ENCODE measurements around the gene CCDC9.

CCDC9 gene

GRCh38 chr19:47316513-47316912 is 60.2 kb downstream of the CCDC9 start:
- H3K4me3 ChIP-seq (replicated peaks; ENCODE audit: low read depth, low read length): no peak overlapping the region
- no peaks in the 10 kb centered on the region for H3K27me3 ChIP-seq (replicated peaks; ENCODE audit: control insufficient read depth, insufficient read depth, low read length)
- no peak for TF ChIP-seq CTCF (IDR thresholded peaks at IDR 0.05; ENCODE audit: insufficient read depth, low read length, poor library complexity, severe bottlenecking)
- H3K36me3 ChIP-seq (ENCODE audit: control insufficient read depth, insufficient read depth, low read length): no peaks in the 10 kb centered on the region
- no peak for DNase-seq (ENCODE audit: extremely low read depth, insufficient read length)

GRCh38 chr19:47319923-47320871 is 63.9 kb downstream of the CCDC9 start:
- Histone ChIP-seq H3K27me3 (replicated peaks; ENCODE audit: control insufficient read depth, insufficient read depth, low read length) (no peaks in the 10 kb centered on the region), H3K4me3 (replicated peaks; ENCODE audit: low read depth, low read length) (no peak overlapping the region), H3K36me3 (ENCODE audit: control insufficient read depth, insufficient read depth, low read length) (no peaks in the 10 kb centered on the region)
- no peak for DNase-seq (ENCODE audit: extremely low read depth, insufficient read length)
- no peak for TF ChIP-seq CTCF (IDR thresholded peaks at IDR 0.05; ENCODE audit: insufficient read depth, low read length, poor library complexity, severe bottlenecking)

All from GM06990 (cell line).